ENCODE results near the gene FCER1G.

FCER1G gene

DNA sequence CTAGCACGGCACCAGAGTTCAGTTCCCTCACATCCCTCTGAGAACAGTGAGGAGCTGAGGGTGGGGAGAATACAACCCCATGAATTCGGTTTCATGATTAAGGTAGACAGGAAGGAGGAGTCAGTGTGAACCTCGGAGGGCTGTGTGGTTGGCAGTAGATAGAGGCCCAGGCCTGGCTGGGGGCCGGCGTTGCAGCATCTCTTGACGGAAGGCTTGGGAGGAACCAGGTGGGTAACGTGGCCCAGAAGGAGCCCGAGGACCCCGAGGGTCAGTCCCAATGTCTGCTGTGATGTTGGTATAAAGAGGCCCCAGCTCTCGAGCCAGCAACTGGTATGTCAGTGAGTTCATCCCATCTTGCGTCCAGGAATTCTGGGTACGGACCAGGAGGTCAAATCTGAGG, 43.4 kb upstream of the FCER1G start:
- H3K4me1 ChIP-seq, result peaks cover 0 to 47% (median 35%) of the 10 kb centered on the region in 4 donors
- H3K9me3 ChIP-seq, result no peaks in the 10 kb centered on the region
- no peak overlapping the region for H3K27ac ChIP-seq
- no peaks in the 10 kb centered on the region for H3K27me3 ChIP-seq
- DNase-seq, result no peak
- TF ChIP-seq, protein P1, sequence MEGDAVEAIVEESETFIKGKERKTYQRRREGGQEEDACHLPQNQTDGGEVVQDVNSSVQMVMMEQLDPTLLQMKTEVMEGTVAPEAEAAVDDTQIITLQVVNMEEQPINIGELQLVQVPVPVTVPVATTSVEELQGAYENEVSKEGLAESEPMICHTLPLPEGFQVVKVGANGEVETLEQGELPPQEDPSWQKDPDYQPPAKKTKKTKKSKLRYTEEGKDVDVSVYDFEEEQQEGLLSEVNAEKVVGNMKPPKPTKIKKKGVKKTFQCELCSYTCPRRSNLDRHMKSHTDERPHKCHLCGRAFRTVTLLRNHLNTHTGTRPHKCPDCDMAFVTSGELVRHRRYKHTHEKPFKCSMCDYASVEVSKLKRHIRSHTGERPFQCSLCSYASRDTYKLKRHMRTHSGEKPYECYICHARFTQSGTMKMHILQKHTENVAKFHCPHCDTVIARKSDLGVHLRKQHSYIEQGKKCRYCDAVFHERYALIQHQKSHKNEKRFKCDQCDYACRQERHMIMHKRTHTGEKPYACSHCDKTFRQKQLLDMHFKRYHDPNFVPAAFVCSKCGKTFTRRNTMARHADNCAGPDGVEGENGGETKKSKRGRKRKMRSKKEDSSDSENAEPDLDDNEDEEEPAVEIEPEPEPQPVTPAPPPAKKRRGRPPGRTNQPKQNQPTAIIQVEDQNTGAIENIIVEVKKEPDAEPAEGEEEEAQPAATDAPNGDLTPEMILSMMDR (IDR thresholded peaks at IDR 0.05), result no peak
- H3K4me3 ChIP-seq, result no peak overlapping the region
- intact Hi-C loops (cut with DNase I; ENCODE audit: low total_unique reads), result no loop called here
- peaks cover 20 to 75% (median 40%) of the 10 kb centered on the region in 3 donors for H3K36me3 ChIP-seq

DNA sequence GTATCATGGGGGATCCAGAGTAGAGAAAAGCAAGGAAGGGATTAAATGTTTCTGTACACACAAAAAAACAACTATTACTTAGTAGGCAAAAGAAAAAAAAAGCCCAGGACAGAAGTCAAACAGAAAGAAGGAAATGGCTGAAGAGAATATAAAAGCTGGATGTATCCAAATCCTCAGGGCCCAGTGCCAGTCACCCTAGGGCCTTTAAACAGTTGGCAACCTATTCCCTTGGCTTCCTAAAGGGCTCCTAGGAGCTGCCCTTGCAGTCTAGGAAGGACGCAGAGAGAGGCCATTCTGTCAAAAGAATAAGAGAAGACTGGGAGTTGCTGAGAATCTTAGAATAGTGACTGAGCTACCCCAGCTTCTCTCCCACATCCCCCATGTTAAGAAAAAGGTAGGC, 42.7 kb upstream of the FCER1G start:
- H3K4me3 ChIP-seq, result no peak overlapping the region
- no peaks in the 10 kb centered on the region for H3K27me3 ChIP-seq
- H3K36me3 ChIP-seq, result peaks cover 20 to 75% (median 40%) of the 10 kb centered on the region in 3 donors
- TF ChIP-seq, protein P1 (IDR thresholded peaks at IDR 0.05), result no peak
- H3K9me3 ChIP-seq, result no peaks in the 10 kb centered on the region
- DNase-seq, result no peak
- intact Hi-C loops (cut with DNase I; ENCODE audit: low total_unique reads), result no loop called here
- peaks cover 0 to 42% (median 31%) of the 10 kb centered on the region in 4 donors for H3K4me1 ChIP-seq
- peak overlapping the region in 1 of 2 donors; percentile 47 for H3K27ac ChIP-seq

DNA sequence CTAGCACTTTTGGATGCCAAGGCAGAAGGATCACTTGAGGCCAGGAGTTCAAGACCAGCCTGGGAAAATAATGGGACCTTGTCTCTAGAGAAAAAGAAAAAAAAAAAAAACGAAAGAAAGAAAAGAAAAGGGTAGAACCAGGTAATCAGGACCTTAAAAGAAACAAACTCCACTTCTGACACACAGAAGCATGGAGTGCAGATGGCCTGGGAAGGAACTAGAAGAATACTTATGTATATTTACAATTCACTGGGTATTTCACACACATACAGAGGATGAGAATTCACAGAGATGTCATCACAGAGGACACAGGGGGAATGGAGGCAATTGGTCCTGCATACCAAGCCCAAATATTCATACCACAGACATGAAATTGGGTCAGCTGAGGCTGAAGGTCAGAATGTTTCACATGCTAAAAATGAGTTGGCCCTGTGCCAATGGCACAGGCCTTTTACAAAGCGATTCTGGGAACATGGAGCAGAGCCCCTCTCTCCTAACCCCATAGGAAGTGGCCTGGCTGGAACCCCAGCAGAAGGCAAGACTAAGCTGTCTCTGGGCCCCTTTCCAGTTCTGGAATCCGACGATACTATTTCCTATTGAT, 42.2 kb upstream of the FCER1G start:
- H3K9me3 ChIP-seq, result no peaks in the 10 kb centered on the region
- no peaks in the 10 kb centered on the region for H3K27me3 ChIP-seq
- peak in 1 of 2 donors; percentile 64 for DNase-seq
- H3K36me3 ChIP-seq, result peaks cover 20 to 75% (median 40%) of the 10 kb centered on the region in 3 donors
- H3K4me1 ChIP-seq, result peaks cover 0 to 45% (median 27%) of the 10 kb centered on the region in 4 donors
- H3K4me3 ChIP-seq, result no peak overlapping the region
- intact Hi-C loops (cut with DNase I; ENCODE audit: low total_unique reads), result no loop called here
- TF ChIP-seq, protein P1 (IDR thresholded peaks at IDR 0.05), result no peak
- H3K27ac ChIP-seq, result peak overlapping the region; percentile 38 to 47

DNA sequence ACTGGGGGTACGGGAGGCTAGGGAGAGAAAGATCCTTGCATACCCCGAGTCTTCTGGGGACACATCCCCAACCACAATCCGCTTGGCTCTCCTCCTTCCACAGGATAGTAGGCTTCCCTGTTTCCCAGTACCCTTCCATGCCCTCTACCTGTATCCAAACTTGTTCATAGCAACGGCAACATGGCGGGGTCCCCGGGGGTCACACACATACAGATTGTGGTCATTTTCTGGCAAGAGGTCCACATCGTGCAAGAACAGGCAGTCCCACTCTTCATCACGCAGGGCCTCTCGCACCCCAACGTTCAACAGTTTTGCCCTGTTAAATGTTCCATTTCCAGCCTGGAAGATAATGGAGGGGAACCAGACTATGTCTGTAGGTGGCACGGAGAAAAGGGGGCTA, 41.4 kb upstream of the FCER1G start:
- no peak for DNase-seq
- Histone ChIP-seq H3K27me3 (no peaks in the 10 kb centered on the region), H3K36me3 (peaks cover 20 to 71% (median 40%) of the 10 kb centered on the region in 3 donors), H3K9me3 (no peaks in the 10 kb centered on the region), H3K27ac (peak overlapping the region; percentile 38 to 47), H3K4me1 (peaks cover 0 to 46% (median 25%) of the 10 kb centered on the region in 4 donors), H3K4me3 (no peak overlapping the region)
- TF ChIP-seq, protein P1 (IDR thresholded peaks at IDR 0.05), result no peak
- intact Hi-C loops (cut with DNase I; ENCODE audit: low total_unique reads), result no loop called here

DNA sequence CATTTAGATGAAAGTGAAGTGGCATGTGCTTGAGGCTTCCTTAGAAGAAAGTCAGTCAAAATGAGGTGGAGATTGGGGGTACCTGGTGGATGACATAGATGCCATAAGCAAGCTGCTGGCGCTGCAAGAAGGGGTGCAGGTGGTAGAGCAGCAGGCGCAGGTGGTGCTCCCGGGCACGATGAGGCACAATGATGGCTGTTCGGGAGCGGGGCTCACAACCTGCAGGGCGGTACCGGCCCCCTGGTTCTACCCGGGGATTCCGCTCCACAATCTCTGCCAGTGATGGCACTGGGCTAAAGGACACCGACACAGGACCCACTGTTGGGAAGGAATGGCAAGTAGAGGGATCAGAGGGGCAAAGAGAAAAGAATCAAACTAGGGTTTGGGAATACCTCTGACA, 40.2 kb upstream of the FCER1G start:
- no peaks in the 10 kb centered on the region for H3K9me3 ChIP-seq
- DNase-seq, result no peak
- intact Hi-C loops (cut with DNase I; ENCODE audit: low total_unique reads), result no loop called here
- H3K4me1 ChIP-seq, result peaks cover 0 to 46% (median 25%) of the 10 kb centered on the region in 4 donors
- H3K27me3 ChIP-seq, result no peaks in the 10 kb centered on the region
- no peak overlapping the region for H3K4me3 ChIP-seq
- no peak overlapping the region for H3K27ac ChIP-seq
- peaks cover 20 to 59% (median 34%) of the 10 kb centered on the region in 3 donors for H3K36me3 ChIP-seq
- TF ChIP-seq, protein P1 (IDR thresholded peaks at IDR 0.05), result no peak

All from tibial artery (tissue), 4 donors.